Prostate gland (tissue), 2 donors: Measurements from ENCODE around the gene SMOC1.

Experiments used
- CTCF ChIP-seq, 4 experiments: fragments of 200-600 bp in 2 of 4; fragments of 450-650 bp in 2 of 4; sonication (generic) in 2 of 4; IDR thresholded peaks; 1 replicate in 3 of 4; 2 replicates in 1 of 4; pipeline ENCODE4 v1.5.1; 2016 to 2019; ENCODE audit warnings: antibody characterized with exemption in 4 of 4, mild to moderate bottlenecking in 2 of 4, moderate library complexity in 2 of 4
- POLR2A ChIP-seq: fragments of 450-650 bp; IDR thresholded peaks from one replicate; pipeline ENCODE4 v1.6.1; 2016; ENCODE audit warnings: antibody characterized with exemption, mild to moderate bottlenecking
- POLR2AphosphoS5 ChIP-seq: sonication (generic); formaldehyde crosslinking; IDR thresholded peaks from one replicate; pipeline ENCODE4 v1.6.1; 2017; ENCODE audit warnings: antibody characterized with exemption

GRCh38 chr14:69933623-69934275 lies 54.5 kb downstream of the SMOC1 start:
- TF ChIP-seq POLR2A = no peak
- TF ChIP-seq POLR2AphosphoS5 = no peak
- TF ChIP-seq CTCF (IDR thresholded peaks at IDR 0.05) = no peak
